GM21825 (cell line): Measurements from ENCODE around the gene DLG2.
"Not testable (repeated sequence)": the region's sequence is repeated elsewhere in the genome, so short reads cannot be mapped to it uniquely, and the experiment has no call there.

Experiments used
- ATAC-seq: cut with Tn5 transposase; IDR thresholded peaks from one replicate; pipeline ENCODE4 v1.9.1; 2021; ENCODE audit warnings: mild to moderate bottlenecking, moderate library complexity; ENCODE audit not compliant: unreplicated experiment

Gene DLG2

DNA sequence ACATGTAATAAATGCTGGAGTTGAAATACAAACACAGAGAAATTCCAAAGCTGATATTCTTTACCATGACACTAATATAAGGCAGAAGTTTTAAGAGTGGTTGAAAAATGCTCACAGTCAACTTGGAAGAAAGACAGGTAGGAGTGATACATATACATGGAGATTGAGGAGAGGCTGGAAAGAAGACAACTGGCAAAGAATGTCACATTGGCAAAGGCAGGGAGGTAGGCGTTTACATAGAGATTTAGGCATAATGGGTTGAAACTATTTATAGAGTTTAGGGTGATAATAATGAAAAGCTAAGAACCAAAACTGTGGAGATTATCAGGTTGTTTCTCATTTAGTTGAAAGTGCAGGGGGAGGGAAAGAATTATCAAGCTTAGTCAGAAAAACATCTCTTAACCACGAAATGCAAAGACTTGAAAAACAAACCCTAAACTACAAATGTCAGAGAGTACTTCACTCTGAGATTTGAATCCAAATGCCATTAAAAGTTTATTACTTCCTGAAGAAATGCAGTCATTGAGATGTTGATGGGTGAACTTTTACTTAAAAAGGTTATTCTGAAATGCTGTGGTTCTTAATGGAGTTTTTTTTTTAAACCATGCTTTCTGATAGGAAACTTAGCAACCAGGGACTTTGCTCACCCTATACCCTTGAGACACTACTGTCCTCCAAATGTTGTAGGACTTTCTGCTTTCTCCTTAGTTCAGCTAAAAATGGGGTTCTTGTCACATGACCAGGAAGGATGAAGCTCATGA lies 2202.6 kb downstream of the DLG2 start:
- ATAC-seq, result no peak

DNA sequence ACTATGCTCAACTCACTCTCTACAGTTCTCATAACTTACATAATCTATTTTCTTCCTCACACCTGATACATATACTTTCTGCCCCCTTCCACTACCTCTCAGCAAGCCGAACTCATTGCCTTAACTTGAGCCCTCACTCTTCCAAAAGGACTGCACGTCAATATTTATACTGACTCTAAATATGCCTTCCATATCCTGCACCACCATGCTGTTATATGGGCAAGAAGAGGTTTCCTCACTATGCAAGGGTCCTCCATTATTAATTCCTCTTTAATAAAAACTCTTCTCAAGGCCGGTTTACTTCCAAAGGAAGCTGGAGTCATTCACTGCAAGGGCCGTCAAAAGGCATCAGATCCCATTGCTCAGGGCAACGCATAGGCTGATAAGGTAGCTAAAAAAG lies 2204.5 kb downstream of the DLG2 start:
- ATAC-seq, result not testable (repeated sequence)

DNA sequence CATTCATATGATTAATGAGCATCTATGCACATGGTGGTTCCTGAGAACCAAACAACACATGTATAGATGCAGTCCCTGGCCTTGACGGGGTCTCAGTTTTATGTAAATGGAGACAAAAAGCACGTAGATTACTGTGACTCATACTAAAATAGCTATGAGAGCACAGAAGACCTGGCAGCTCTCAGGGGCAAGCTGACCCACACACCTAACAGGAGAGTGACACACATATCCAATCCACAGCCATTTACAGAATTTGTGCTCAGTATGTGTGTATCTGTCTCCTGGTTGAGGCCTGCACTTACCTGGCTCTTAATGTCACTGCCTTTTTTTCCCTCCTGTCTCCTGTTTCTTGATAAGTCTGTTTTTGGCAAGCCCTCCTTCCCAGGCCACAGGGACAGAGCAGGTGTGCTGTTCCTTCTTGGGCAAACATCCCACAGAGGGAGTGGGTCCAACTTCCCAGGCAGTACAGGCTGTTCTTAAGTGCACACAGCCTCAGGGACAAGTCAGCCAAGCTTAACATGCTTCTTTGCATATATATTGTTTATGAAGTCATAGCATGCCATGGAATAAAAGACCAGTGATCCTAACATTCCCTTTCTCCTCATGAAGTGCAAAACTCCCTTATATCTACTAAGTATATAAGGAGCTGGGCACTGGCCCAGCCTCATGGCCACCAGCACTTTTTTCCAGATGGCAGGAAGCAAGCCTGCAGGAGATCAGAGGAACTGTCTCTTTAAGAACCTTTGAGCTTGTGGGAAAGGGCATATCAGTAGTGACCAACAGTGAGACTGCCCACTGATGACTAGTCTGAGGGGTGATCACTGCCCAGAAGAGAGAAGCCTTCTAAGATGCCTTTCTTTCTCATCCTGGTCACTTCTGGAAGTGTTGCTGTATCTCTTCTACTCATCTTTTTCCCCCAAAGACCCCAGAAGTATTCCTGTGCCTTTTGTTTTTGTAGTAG lies 2216.3 kb downstream of the DLG2 start:
- ATAC-seq, result no peak

DNA sequence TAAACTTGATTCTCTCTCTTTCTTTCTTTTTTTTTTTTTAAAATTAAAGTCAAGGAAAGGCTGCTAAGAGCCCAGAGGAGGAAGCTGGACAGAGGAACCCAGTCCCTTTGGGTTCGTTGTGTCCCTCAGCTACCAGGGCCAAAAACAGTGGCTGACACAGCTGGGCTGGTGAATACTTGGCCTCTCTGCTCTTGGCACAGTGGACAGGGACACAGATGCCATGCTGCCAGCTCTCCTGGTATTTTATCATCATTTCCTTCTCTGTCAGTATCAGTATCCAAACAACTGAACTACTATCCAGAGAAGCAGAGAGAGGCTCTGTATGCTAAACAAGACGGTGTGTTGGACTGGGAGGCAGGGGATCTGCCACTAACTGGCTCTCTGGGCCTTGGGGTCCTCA lies 2217.3 kb downstream of the DLG2 start:
- no peak for ATAC-seq

DNA sequence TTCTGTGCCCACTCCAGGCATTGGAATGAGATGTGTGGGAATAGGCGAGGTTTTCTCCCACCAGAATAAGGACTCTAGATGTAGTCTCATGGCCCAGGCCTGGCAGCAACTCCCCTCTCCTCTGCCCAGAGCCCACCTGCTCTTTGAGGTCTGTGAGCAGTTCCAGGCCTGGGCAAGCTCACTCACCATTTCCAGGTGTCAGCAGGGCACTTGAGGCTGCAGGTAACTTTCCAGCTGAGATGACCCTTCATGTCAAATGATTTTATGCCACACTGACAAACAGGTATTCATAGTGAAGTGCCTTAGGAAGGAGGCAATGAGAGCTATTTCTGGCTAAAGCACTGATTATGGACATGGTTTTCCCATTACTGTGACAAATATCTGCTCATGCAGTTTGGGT lies 2217.7 kb downstream of the DLG2 start:
- no peak for ATAC-seq

DNA sequence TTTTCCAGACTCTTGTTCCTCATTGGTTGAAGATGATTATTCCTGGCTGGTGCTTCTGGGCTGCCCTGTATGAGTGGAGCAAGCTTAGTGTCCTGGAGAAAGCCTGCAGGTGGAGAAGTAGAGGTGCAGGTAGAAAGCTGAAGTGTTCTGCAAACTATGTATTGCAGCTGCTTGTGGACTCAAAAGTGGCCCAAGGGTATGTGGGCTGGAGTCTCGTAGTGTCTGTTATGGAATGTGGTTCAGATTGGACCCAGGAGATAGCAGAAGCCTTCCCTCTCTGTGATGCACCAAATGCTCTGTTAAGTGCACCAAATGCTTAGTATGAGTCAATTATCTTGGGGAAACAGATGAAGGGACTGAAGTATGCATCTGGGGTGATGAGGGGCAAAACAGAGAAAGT lies 2218.2 kb downstream of the DLG2 start:
- no peak for ATAC-seq
